Measurements from ENCODE around the gene LAMTOR3.

The LAMTOR3 gene

DNA sequence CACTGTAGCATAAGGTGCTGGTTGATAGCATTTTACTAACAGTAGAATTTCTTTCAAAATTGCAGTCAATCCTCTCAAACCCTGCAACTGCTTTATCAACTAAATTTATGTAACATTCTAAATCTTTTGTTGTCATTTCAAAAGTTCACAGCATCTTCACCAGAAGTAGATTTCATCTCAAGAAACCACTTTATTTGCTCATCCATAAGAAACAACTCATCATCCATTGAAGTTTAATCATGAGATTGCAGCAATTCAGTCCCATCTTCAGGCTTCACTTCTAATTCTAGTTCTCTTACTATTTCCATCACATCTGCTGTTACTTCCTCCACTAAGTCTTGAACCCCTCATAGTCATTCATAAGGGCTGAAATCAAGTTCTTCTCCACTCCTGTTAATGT, 21.7 kb downstream of the LAMTOR3 start:
- intact Hi-C loops (cut with DNase I): no loop called here
- no peak for DNase-seq

DNA sequence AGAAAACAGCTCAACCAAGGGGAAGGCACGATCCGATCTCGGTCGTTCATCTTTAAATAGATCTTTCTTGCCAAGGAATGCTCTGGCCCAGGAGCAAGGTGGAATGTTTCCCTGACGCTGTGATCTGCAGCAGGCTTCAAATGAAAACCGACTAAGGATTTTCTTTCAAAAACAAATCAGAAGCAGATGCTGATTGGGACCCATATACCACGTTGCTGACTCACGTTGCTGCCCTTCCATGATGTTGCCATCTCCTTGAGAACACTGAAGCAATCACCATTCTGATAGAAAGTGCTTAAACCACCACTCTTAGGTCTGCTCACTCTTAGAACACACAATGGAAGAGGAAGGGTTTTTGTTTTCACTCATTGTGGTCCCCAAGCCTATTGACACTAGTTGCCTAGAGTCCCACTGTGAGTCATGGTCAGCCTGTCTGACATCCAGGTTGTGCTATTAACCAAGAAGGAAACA, 26.1 kb downstream of the LAMTOR3 start:
- intact Hi-C loops (cut with DNase I): no loop called here
- DNase-seq: no peak

DNA sequence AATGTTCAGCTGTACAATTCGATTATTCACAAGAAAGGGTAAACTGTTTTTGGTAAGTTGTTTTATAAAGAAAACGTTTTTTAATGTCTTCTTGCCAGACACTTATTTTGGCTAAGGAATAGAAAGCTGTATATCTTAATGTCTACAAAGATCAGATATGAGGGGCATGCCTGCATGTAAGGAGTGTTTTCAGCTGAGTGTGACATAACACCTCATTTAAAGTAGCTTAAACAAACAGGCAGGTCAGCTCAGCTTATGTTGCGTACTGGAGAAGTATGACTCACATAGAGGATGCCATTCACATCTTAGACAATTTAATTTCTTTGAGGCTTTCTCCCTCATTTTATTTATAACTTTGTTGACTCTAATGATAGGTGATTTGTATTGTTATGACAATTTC, 30.4 kb downstream of the LAMTOR3 start:
- intact Hi-C loops (cut with DNase I): no loop called here
- no peak for DNase-seq

DNA sequence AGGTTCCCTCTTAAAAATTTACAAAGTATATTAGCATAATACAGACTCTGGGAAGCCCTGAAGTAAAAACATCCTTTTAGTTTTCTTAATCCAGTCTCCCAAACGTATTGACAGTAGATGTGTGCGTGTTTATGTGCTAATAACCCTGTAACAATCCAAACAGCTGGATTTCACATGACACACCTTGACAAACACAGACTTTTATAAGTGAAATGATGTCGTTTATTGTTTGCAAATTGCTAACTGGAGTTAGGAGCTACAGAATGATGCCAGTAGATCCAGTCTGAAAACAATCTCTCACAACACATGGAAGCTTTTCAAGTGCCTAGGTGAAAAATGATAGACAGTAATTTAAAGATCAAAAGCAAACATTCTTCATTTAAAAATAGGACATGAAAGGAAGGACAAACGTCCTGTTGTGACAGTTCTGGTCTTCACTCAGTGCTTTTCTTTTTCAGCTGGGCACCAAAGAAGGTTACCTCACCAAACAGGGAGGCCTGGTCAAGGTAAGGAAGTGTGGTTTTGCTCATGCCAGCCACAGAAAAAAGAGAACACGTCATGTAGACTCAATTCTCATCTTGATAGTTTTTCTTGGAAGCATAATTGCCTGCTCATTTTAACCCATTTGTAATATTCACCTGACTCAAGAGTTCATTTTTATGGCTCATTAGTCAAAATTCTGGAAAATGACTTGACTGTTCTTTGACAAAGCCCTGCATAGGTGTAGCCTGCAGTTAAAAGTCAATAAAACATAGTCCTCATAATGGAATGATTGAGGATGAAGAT, 32.9 kb downstream of the LAMTOR3 start:
- intact Hi-C loops (cut with DNase I): no loop called here
- DNase-seq: no peak

DNA sequence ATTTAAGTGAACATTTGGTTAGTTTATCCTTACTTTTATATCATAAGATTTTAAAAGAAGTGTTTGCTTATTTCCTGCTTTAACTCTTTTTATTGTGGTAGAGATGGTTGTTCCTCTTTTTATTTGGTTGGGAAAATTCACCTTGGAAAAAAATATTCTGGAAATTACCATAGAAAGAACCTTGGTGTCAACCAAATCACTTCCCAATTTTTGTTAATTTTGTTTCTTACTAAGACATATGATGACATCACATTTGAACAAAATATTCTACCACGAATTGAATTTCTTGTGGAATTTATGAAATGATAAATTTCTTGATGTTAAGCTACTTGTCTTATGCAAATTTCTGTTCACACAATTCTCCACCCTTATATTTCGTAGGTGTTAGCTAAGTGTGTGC, 33.7 kb downstream of the LAMTOR3 start:
- intact Hi-C loops (cut with DNase I): no loop called here
- no peak for DNase-seq

DNA sequence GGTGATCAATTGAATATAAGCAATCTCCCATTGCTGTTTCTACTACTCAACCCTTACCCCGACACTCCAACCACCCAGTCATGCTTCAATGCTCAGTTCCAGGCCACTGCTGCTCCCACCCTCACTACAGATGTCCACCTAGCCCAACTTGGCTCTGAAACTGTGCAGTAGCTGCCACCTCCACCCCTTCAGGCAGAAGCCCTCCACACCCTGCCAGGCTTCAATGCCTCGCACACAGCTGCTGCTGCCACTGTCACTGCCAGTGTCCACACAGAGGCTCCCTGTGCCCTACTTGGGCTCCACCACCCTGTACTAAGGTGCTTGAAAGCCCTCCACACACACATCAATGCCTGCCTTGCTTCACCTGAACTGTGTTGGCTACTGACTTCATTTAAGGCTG, 34.6 kb downstream of the LAMTOR3 start:
- intact Hi-C loops (cut with DNase I): no loop called here
- DNase-seq: no peak

DNA sequence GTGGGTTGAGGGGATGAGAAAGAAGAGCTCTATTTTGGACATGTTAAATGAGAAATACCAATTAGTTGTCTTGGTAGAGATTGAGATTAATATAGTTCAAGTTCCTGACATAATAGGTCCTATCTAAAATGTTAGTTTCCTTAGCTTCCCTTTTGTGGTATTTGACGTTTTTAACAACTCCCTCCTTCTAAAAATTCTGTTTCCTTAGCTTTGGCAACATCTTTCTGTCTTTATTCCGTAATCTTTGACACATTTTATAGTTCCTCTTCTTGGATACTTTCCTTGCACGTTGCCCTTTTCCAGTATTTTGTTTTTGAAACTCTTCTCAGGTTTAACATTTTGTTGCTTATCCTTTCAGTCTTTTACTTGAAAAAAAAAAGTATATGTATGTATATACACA, 36.9 kb downstream of the LAMTOR3 start:
- DNase-seq: no peak
- intact Hi-C loops (cut with DNase I): no loop called here

DNA sequence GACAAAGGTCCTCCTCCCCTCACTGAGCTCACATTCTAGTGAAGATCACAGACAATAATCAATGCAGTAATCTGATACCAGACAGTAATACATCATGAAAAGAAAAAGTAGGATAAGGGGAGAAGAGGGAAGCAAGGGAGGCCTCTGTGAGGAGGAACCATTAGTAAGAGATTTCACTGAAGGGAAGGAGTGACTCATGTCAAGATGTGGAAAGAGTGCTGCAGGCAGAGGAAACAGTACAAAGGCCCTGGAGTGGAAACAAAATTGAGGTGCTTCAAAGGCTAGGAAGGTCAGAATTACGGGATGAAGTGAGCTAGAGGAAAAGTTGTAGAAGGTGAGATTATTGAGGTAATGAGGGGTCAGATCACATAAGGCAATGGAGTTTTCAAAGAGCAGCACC, 38.1 kb downstream of the LAMTOR3 start:
- intact Hi-C loops (cut with DNase I): no loop called here
- peak in 1 of 42 donors; percentile 9 for DNase-seq

DNA sequence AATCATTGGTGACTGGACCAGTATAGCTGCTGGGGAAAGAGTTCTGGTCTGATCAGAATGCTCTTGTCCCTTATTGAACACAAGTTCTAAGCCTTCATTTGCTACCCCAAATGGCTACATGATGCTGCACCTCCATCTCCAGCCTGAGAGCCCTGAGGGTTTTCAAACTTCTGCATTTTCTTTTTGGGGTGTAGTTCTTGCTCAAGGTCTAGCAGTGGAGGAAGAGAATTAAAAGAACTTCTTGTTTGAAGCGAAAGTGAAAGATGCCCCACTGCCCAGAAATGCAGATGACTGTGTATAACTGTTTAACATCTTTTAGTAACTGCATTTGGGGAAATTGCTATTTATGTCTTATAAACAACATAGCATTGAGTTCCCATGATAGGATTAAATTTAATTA, 38.5 kb downstream of the LAMTOR3 start:
- DNase-seq: peak in 4 of 42 donors; percentile 4 to 13 (median 11)
- intact Hi-C loops (cut with DNase I): no loop called here

DNA sequence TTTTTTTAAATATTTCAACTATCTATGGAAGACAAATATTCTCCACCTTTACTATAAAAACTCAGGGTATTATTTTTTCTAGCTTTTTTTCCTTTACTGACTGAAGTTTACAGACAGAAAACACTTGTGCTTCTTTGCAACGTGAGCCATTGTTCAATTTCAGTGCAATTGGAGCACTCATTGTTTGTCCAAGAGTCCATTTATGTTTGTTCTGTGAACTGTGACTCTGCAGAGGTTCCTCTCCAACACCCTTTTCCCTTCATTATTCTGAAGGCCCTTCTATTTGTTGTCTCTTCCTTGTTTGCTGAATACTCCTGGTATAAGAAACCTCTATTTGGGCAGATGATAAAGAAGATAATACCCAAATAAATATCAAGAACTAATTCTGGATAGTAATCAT, 40.2 kb downstream of the LAMTOR3 start:
- intact Hi-C loops (cut with DNase I): no loop called here
- no peak for DNase-seq

DNA sequence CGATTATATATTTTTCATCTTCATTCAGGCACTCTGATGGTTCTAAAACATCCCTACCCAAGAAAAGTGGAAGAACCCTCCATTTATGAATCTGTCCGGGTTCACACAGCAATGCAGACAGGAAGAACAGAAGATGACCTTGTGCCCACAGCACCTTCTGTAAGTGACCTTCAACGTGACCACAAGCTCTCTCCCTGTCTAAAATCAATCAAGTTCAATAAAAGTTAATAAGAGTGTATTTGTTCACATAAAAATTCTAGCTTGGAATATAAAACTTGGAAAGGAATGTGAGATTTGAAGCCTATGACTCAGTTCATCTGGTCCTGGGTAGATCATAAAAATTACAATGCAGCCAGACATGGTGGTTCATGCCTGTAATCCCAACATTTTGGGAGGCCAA, 41.0 kb downstream of the LAMTOR3 start:
- intact Hi-C loops (cut with DNase I): no loop called here
- no peak for DNase-seq

DNA sequence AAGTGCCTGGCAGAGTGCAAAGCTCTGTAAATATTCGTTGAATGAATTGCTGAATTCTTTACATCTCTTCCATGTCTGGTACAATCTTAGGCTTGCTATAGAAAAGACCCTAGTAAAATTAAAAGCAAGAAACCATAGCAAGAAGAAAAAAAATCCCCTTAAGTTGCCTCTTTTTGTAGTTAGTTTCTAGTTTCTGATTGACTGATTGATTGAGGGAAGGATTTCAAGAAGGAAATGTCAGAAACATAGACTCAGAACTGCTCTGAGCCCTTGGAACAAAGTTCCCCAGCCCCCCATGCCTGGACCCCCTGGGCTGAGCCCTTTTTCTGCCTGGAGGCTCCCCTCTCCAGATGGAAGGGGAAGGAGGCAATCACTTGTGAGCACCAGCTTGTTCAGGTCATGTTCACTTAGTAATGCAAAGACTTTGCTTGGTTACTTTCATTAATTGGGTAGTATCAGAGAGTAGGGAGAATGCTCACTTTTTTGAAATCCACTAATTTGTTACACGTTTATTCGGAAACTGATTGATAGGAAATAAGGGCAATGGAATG, 42.0 kb downstream of the LAMTOR3 start:
- DNase-seq: no peak
- intact Hi-C loops (cut with DNase I): no loop called here

DNA sequence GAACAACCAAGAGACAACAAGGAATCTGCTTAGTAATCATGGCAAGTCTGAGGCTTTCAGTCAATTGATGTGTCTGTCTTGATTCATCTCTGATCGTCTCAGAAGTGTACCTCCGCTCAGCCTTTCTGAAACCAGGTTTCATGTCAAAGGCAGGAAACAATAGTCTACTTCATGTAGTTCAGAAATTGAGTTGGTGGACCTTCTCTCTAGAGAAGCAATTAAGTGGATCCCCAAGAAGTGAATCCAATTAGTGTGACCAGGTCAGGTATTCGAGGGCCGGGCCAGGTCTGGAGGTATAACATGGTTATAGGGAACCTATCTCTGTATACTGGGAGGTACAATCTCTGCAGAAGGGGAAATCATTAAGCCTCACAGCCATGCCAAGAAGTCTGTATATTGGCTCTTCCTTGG, 45.6 kb downstream of the LAMTOR3 start:
- intact Hi-C loops (cut with DNase I): no loop called here
- no peak for DNase-seq

DNA sequence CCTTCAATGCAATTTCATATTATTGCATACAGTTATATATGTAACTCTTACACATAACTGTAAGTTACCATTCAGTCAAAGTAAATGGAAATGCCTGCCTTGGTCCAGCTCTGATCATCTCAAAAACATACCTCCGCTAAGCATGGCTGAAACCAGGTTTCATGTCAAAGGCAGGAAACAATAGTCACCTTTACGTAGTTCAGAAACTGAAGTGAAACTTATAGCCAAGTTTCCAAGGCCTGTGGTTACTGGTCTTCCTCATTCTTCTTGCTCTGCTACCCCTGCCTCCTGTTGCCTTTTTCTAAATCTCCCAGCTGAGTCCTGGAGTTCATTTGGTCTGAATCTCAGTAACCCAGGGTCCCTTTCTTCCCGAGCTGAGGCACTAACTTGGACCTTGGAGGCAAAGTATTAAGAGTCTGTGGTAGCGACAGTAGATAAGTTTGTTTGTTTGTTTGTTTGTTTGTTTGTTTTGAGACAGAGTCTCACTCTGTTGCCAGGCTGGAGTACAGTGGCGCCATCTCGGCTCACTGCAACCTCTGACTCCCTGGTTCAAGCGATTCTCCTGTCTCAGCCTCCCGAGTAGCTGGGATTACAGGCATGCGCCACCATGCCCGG, 46.8 kb downstream of the LAMTOR3 start:
- intact Hi-C loops (cut with DNase I): no loop called here
- DNase-seq: no peak

DNA sequence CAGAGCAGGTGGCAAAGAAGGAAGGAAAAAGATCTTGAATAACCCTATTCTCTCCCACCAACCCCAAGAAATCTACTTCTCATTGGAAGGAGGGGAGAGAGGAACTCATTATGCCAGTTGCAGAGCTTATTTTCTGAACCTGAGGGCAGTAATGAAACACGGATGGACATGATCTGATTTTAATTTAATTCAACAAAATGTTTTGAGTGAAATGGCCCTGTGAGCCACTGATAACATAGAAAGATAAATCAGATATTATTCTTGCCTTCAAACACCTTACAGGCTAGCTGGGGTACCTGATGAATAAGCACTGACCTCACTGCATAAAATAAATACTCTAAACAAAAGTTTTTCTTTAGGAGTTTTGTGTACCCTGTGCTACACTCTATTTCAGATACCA, 47.3 kb downstream of the LAMTOR3 start:
- DNase-seq: no peak
- intact Hi-C loops (cut with DNase I): no loop called here

DNA sequence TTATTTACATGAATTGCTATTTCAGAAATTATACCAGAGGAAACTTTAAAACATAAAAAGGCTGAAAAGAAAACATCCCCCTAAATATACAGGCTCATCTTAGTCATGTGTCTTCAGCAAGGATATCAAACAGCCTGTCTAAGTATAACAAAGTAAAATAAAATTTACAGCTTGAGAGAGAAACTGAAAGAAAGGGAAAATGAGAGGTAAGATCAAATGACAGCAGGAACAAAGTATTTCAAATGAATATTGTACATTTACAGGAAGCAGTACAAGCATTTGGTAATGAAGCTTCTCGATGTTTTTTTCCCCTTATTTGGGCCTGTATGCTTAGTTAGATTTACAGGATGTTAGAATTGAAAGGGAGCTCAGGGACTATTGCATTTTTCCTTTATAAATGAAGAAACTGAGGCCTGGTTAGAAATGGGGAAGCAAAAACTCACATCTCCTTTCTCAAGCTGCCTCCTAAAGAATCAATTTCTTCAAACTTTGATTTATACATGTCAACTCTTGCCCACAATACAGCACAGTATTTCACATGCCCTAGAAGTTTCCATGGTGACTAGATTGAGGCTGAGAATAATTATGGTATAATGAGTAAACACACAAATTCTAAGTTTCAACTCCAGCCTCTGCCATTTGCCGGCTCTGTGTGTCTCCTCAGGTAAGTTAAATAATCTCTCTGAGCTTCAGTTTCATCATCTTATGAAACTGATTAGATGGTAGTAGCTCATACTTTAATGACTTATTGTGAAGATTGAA, 48.3 kb downstream of the LAMTOR3 start:
- no peak for DNase-seq
- intact Hi-C loops (cut with DNase I): no loop called here

DNA sequence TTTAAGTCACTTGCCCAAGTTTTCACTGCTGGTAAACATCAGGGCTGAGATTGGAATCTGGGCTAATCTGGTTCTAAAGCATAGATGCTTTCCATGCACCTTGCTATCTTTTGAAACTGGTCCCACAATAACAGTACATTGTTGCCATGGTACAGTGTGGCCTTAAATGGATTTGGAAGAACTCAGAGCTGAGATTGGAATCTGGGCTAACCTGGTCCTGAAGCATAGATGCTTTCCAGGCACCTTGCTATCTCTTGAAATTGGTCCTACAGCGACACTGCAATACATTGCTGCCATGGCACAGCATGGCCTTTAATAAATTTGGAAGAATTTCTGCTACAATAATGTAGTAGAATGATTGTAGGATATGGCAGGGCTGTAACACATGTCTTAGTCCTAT, 49.0 kb downstream of the LAMTOR3 start:
- no peak for DNase-seq
- intact Hi-C loops (cut with DNase I): no loop called here

DNA sequence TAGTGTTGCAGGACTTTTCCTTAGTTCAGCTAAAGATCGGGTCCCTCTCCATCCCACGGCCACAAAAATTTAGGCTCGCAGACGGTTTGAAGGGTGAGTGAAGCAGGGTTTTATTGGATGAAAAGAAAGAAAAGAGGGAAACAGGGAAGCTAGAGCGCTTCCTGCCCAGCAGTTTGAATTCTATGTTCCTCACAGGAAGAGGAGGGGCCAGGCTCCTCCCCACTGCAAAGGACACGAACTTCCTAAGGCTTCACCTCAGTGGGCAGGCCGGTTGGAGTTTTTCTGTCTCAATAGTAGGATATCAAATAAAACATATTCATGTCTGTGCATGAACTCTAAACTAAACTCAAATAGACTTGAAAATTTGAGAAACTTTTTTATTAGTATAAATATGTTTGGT, 50.2 kb downstream of the LAMTOR3 start:
- intact Hi-C loops (cut with DNase I): no loop called here
- no peak for DNase-seq

DNA sequence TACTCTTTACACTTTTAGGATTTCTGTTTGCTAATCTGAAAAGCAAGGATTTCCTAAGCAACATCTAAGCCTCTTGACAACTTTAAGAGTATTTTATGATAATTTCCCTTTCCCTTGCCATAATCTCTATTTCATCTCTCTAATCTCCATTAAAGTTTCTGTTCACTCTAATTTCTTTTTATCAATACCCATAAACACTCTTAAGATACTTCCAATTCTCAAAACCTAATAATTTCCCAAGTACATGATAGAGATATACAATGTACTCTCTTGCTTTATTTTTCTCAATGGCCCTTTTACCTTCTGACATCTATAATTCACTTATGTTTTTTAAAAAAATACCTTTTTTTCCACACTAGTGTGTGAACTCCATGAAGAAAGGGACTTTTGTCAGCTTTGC, 50.8 kb downstream of the LAMTOR3 start:
- no peak for DNase-seq
- intact Hi-C loops (cut with DNase I): no loop called here

DNA sequence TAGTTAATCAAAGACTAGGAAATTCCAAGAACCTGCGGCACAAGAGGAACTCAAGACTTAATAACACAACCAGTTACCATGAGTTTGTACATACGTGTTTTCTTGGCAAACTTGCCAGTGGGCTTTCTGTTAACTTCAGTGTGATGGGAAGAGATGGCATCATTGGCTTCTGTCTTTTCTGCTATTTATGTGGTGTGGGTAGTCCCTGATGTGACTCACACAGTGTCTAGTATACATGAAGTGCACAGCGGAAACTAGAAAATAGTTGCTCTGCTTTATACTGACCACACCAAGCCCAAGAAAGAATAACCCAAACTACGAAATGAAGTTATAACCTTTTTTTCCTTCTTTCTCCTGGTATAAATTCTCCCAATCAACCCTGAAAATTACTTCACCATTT, 53.1 kb downstream of the LAMTOR3 start:
- no peak for DNase-seq
- intact Hi-C loops (cut with DNase I): no loop called here
